Measurements from ENCODE around the gene CALU. TPM values are rescaled to one million over a fixed set of nuclear protein-coding genes. Genes with fewer than 3 reads are reported as not detected.

The CALU gene
- total and polyA plus RNA-seq, 10 of the 15 experiments (the other 5 are each of a cell fraction or from before 2014, with no cell fraction given): 31.2 to 75.6 (median 42.1) TPM

DNA sequence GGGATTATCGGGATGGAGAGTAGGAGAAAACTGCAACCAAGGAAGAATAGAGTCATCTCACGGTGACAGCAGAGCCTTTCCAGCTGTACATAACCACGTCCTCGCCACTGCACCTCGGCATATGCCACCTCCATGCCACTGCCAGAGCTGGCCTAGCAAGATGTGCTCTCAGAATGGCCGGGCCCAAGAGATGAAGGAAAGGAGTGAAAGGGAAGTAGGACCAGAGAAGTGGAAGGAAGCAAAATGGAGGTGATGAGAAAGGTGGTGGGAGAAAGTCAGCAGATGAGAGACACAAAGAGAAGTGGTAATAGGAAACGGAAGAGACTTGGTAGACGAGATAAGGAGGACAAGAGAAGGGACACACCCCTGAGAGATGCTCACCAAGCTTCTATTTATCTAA is 8.0 kb upstream of the CALU start:
- no peaks in the 10 kb centered on the region for H3K79me2 ChIP-seq (ENCODE audit: control insufficient read depth, insufficient read depth, low read length)
- no peaks in the 10 kb centered on the region for H4K20me1 ChIP-seq (ENCODE audit: control insufficient read depth, insufficient read depth)
- no peak overlapping the region for H2AFZ ChIP-seq (ENCODE audit: control insufficient read depth, low read depth, low read length)
- ATAC-seq: no peak
- no peaks in the 10 kb centered on the region; a peak in 1 of 4 replicates for H3K27me3 ChIP-seq (replicated peaks in 1 of 2; ENCODE audit: control insufficient read depth in 2 of 2, insufficient read depth in 2 of 2, low read length in 1 of 2)
- ChIA-PET POLR2A (interaction anchor here (0.8 kb wide), 1 partner anchor 9 kb away, joined by 3 read pairs; no protein-coding TSS in a partner anchor), SMC1A (ENCODE audit: uncharacterized antibody, unreplicated experiment) (interaction anchor here (0.8 to 2.2 kb wide), 3 partner anchors 9 to 180 kb away, joined by 3 to 8 read pairs (median 3); no protein-coding TSS in a partner anchor), RAD21 (ENCODE audit: unreplicated experiment) (no interaction called here), CTCF (interaction anchor here (1.2 kb wide), 2 partner anchors 10 to 59 kb away, joined by 3 to 4 read pairs; partner anchors contain the start of gene GARIN1A)
- H3K9me3 ChIP-seq (replicated peaks; ENCODE audit: control insufficient read depth, insufficient read depth, low read length): no peaks in the 10 kb centered on the region
- no peaks in the 10 kb centered on the region for H3K4me1 ChIP-seq (ENCODE audit: control insufficient read depth, insufficient read depth, low read length)
- H3K4me3 ChIP-seq: no peak overlapping the region
- BruUV-seq (replicated peaks): no TSS peak
- H3K27ac ChIP-seq (ENCODE audit: control insufficient read depth, insufficient read depth): no peak overlapping the region
- FAIRE-seq: no peak
- intact Hi-C loops (cut with micrococcal nuclease; ENCODE audit: unreplicated experiment): no loop called here
- DNase-seq (ENCODE audit: low read depth, low spot score): no peak
- 63% methylated on average over 8 of the region's 8 CpGs for WGBS (ENCODE audit: insufficient coverage, insufficient replicate concordance, low lambda C conversion rate, missing lambda C conversion rate)
- H3K36me3 ChIP-seq (ENCODE audit: control insufficient read depth in 2 of 2, insufficient read depth in 2 of 2, low read length in 1 of 2): no peaks in the 10 kb centered on the region
- in situ Hi-C loops (cut with MboI): no loop called here
- no peak for TF ChIP-seq MEF2A (IDR thresholded peaks at IDR 0.05; ENCODE audit: insufficient read depth, low read depth, low read length)
- TF ChIP-seq, protein P1, sequence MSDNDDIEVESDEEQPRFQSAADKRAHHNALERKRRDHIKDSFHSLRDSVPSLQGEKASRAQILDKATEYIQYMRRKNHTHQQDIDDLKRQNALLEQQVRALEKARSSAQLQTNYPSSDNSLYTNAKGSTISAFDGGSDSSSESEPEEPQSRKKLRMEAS (IDR thresholded peaks at IDR 0.05; ENCODE audit: low read depth, low read length): no peak
- TF ChIP-seq CBX3 (IDR thresholded peaks at IDR 0.05; ENCODE audit: borderline replicate concordance, low read depth): no peak
- TF ChIP-seq RAD51 (IDR thresholded peaks at IDR 0.05): no peak
- TF ChIP-seq, protein P2, sequence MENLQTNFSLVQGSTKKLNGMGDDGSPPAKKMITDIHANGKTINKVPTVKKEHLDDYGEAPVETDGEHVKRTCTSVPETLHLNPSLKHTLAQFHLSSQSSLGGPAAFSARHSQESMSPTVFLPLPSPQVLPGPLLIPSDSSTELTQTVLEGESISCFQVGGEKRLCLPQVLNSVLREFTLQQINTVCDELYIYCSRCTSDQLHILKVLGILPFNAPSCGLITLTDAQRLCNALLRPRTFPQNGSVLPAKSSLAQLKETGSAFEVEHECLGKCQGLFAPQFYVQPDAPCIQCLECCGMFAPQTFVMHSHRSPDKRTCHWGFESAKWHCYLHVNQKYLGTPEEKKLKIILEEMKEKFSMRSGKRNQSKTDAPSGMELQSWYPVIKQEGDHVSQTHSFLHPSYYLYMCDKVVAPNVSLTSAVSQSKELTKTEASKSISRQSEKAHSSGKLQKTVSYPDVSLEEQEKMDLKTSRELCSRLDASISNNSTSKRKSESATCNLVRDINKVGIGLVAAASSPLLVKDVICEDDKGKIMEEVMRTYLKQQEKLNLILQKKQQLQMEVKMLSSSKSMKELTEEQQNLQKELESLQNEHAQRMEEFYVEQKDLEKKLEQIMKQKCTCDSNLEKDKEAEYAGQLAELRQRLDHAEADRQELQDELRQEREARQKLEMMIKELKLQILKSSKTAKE (IDR thresholded peaks at IDR 0.05; ENCODE audit: low read depth, poor library complexity, severe bottlenecking): no peak
- no peak for TF ChIP-seq DPF2 (IDR thresholded peaks at IDR 0.05)
- TF ChIP-seq PML (IDR thresholded peaks at IDR 0.05; ENCODE audit: low read length): no peak
- TF ChIP-seq IRF4 (IDR thresholded peaks at IDR 0.05; ENCODE audit: low read depth, low read length): no peak
- no peak for TF ChIP-seq TBL1XR1 (IDR thresholded peaks at IDR 0.05; ENCODE audit: low read depth, low read length)
- TF ChIP-seq, protein P3, sequence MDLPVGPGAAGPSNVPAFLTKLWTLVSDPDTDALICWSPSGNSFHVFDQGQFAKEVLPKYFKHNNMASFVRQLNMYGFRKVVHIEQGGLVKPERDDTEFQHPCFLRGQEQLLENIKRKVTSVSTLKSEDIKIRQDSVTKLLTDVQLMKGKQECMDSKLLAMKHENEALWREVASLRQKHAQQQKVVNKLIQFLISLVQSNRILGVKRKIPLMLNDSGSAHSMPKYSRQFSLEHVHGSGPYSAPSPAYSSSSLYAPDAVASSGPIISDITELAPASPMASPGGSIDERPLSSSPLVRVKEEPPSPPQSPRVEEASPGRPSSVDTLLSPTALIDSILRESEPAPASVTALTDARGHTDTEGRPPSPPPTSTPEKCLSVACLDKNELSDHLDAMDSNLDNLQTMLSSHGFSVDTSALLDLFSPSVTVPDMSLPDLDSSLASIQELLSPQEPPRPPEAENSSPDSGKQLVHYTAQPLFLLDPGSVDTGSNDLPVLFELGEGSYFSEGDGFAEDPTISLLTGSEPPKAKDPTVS (IDR thresholded peaks at IDR 0.05; ENCODE audit: low read depth, low read length): no peak
- TF ChIP-seq, protein P4, sequence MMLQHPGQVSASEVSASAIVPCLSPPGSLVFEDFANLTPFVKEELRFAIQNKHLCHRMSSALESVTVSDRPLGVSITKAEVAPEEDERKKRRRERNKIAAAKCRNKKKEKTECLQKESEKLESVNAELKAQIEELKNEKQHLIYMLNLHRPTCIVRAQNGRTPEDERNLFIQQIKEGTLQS (IDR thresholded peaks at IDR 0.05; ENCODE audit: borderline replicate concordance, extremely low read depth, low read depth, low read length): no peak
- no peak for TF ChIP-seq LARP7 (IDR thresholded peaks at IDR 0.05)
- no peak for TF ChIP-seq FOXK2 (IDR thresholded peaks at IDR 0.05)
- TF ChIP-seq MEF2B (IDR thresholded peaks at IDR 0.05; ENCODE audit: partially characterized antibody, poor library complexity, severe bottlenecking): no peak
- no peak for TF ChIP-seq BRCA1 (IDR thresholded peaks at IDR 0.05; ENCODE audit: low read depth, low read length)
- TF ChIP-seq, protein P5, sequence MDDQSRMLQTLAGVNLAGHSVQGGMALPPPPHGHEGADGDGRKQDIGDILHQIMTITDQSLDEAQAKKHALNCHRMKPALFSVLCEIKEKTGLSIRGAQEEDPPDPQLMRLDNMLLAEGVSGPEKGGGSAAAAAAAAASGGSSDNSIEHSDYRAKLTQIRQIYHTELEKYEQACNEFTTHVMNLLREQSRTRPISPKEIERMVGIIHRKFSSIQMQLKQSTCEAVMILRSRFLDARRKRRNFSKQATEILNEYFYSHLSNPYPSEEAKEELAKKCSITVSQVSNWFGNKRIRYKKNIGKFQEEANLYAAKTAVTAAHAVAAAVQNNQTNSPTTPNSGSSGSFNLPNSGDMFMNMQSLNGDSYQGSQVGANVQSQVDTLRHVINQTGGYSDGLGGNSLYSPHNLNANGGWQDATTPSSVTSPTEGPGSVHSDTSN (IDR thresholded peaks at IDR 0.05; ENCODE audit: insufficient replicate concordance, low read depth, low read length): no peak
- TF ChIP-seq, protein P6, sequence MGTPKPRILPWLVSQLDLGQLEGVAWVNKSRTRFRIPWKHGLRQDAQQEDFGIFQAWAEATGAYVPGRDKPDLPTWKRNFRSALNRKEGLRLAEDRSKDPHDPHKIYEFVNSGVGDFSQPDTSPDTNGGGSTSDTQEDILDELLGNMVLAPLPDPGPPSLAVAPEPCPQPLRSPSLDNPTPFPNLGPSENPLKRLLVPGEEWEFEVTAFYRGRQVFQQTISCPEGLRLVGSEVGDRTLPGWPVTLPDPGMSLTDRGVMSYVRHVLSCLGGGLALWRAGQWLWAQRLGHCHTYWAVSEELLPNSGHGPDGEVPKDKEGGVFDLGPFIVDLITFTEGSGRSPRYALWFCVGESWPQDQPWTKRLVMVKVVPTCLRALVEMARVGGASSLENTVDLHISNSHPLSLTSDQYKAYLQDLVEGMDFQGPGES (IDR thresholded peaks at IDR 0.05): no peak
- TF ChIP-seq PAX5 (IDR thresholded peaks at IDR 0.05; ENCODE audit: borderline replicate concordance, low read depth, low read length): no peak
- no peak for TF ChIP-seq SMAD1 (IDR thresholded peaks at IDR 0.05; ENCODE audit: low read depth, partially characterized antibody)
- no peak overlapping the region for H3K9ac ChIP-seq (ENCODE audit: control insufficient read depth, insufficient read depth, low read length)
- no peak overlapping the region for H3K4me2 ChIP-seq (ENCODE audit: control insufficient read depth, insufficient read depth)
